HCT116 (cell line): ENCODE data around the gene GPR139. TPM values are rescaled to one million over a fixed set of nuclear protein-coding genes. Genes with fewer than 3 reads are reported as not detected.

Source experiments
- ATAC-seq: fragments of 200-7000 bp; cut with Tn5 transposase; 2 replicates; pipeline ENCODE4 v1.9.1; 2020; ENCODE audit warnings: mild to moderate bottlenecking, moderate library complexity
- BruUV-seq: library from RNA; stranded (reverse); fragments of 400-500 nt; replicated peaks from 2 replicates; lab custom pipeline; 2021; lab: Mats Ljungman, UMichigan
- CTCF ChIA-PET: fragments of 300-600 bp; sonication (Branson Sonifier 250); formaldehyde crosslinking; loops from one replicate; lab custom pipeline; 2021; ENCODE audit warnings: antibody characterized with exemption; lab: Charles Lee
- POLR2A ChIA-PET: fragments of 300-600, 350-600 bp; sonication (Branson Sonifier 250); formaldehyde crosslinking; loops from one replicate; lab custom pipeline; 2021; ENCODE audit warnings: antibody characterized with exemption; lab: Charles Lee
- RAD21 ChIA-PET, 2 experiments: fragments of 300-600 bp; sonication (Branson Sonifier 250); formaldehyde crosslinking; loops; one replicate each; lab custom pipeline; 2023; ENCODE audit warnings: low total read pairs in 2 of 2; ENCODE audit not compliant: uncharacterized antibody in 2 of 2, unreplicated experiment in 2 of 2, low non-redundant PET in 1 of 2; lab: Charles Lee
- DNase-seq: peaks from one replicate; pipeline ENCODE4 v3.0.0-alpha.2; 2010; ENCODE audit warnings: low read depth, low spot score
- H2AFZ ChIP-seq: fragments of 200-600 bp; shearing (Covaris generic), sonication (generic); 2 replicates; pipeline ENCODE4 v1.6.1; 2017; ENCODE audit warnings: low read depth, mixed run types, mixed read lengths, antibody characterized with exemption, low read length; ENCODE audit not compliant: poor library complexity, severe bottlenecking
- H3K27ac ChIP-seq: 2 replicates; pipeline ENCODE4 v1.5.1; 2012; ENCODE audit warnings: low read depth, low read length
- H3K27me3 ChIP-seq: fragments of 200-600 bp; sonication (generic); 2 replicates; pipeline ENCODE4 v1.6.1; 2016; ENCODE audit warnings: mixed run types, low read length, mixed read lengths; ENCODE audit not compliant: insufficient read depth
- H3K36me3 ChIP-seq, 2 experiments: fragments of 200-500 bp in 1 of 2; fragments of 200-600 bp in 1 of 2; sonication (Bioruptor generic) in 1 of 2; sonication (generic) in 1 of 2; 2 replicates each; pipeline versions ENCODE4 v1.5.1 to v1.6.1; 2014 to 2016; ENCODE audit warnings: low read length in 2 of 2, inconsistent platforms in 1 of 2, mixed read lengths in 1 of 2, mixed run types in 1 of 2; ENCODE audit not compliant: insufficient read depth in 2 of 2, control insufficient read depth in 1 of 2
- H3K4me1 ChIP-seq, 2 experiments: fragments of 200-600 bp in 1 of 2; sonication (generic) in 1 of 2; 2 replicates each; pipeline versions ENCODE4 v1.5.1 to v1.6.1; 2012 to 2017; ENCODE audit warnings: low read length in 2 of 2, inconsistent platforms in 1 of 2, mild to moderate bottlenecking in 1 of 2, mixed read lengths in 1 of 2, mixed run types in 1 of 2, moderate library complexity in 1 of 2; ENCODE audit not compliant: insufficient read depth in 2 of 2, control insufficient read depth in 1 of 2
- H3K4me2 ChIP-seq: fragments of 200-600 bp; sonication (generic); 2 replicates; pipeline ENCODE4 v1.6.1; 2017; ENCODE audit warnings: mixed run types, low read length, mixed read lengths
- H3K4me3 ChIP-seq, 2 experiments: fragments of 200-600 bp in 1 of 2; sonication (generic) in 1 of 2; replicated peaks in 1 of 2; 2 replicates each; pipeline ENCODE4 v1.5.1; 2011 to 2016; ENCODE audit warnings: low read length in 2 of 2, control low read depth in 1 of 2, low read depth in 1 of 2, mild to moderate bottlenecking in 1 of 2, mixed read lengths in 1 of 2, mixed run types in 1 of 2
- H3K79me2 ChIP-seq: fragments of 200-600 bp; sonication (generic); 2 replicates; pipeline ENCODE4 v1.6.1; 2017; ENCODE audit warnings: mild to moderate bottlenecking, mixed run types, low read length, moderate library complexity, mixed read lengths; ENCODE audit not compliant: insufficient read depth
- H3K9ac ChIP-seq: fragments of 200-600 bp; sonication (generic); 2 replicates; pipeline ENCODE4 v1.6.1; 2016; ENCODE audit warnings: low read length, mixed read lengths
- H3K9me2 ChIP-seq: fragments of 200-600 bp; sonication (generic), shearing (Covaris generic); 2 replicates; pipeline ENCODE4 v1.6.1; 2017; ENCODE audit warnings: mixed run types, mild to moderate bottlenecking, moderate library complexity; ENCODE audit not compliant: insufficient read depth
- H3K9me3 ChIP-seq, 2 experiments: fragments of 200-500 bp in 1 of 2; fragments of 200-600 bp in 1 of 2; sonication (Bioruptor generic) in 1 of 2; sonication (generic) in 1 of 2; 2 replicates each; pipeline ENCODE4 v1.6.1; 2014 to 2017; ENCODE audit warnings: low read length in 2 of 2, mixed read lengths in 2 of 2, inconsistent platforms in 1 of 2, low read depth in 1 of 2, mild to moderate bottlenecking in 1 of 2, mixed run types in 1 of 2, moderate library complexity in 1 of 2; ENCODE audit not compliant: control insufficient read depth in 1 of 2, insufficient read depth in 1 of 2
- H4K20me1 ChIP-seq: fragments of 200-600 bp; sonication (generic), shearing (Covaris generic); 2 replicates; pipeline ENCODE4 v1.6.1; 2017; ENCODE audit warnings: mixed run types, mild to moderate bottlenecking, moderate library complexity; ENCODE audit not compliant: insufficient read depth
- CEBPB ChIP-seq: IDR thresholded peaks from 2 replicates; pipeline ENCODE4 v1.6.1; 2012; ENCODE audit warnings: low read depth
- CTCF ChIP-seq, 3 experiments: fragments of 200-600 bp in 1 of 3; sonication (generic) in 1 of 3; IDR thresholded peaks in 2 of 3; conservative IDR thresholded peaks in 1 of 3; 2 replicates each; pipeline ENCODE4 v1.5.1; 2012 to 2017; ENCODE audit warnings: low read depth in 2 of 3, low read length in 2 of 3, antibody characterized with exemption in 1 of 3, borderline replicate concordance in 1 of 3, control low read depth in 1 of 3, mild to moderate bottlenecking in 1 of 3, mixed read lengths in 1 of 3, mixed run types in 1 of 3, moderate library complexity in 1 of 3; ENCODE audit not compliant: insufficient read depth in 1 of 3
- EGR1 ChIP-seq: IDR thresholded peaks from 2 replicates; pipeline ENCODE4 v1.6.1; 2012; ENCODE audit warnings: low read depth
- EZH2 ChIP-seq: fragments of 200-600 bp; sonication (generic); IDR thresholded peaks from 2 replicates; pipeline ENCODE4 v1.6.1; 2017; ENCODE audit warnings: antibody characterized with exemption, mixed run types
- EZH2phosphoT487 ChIP-seq: fragments of 200-600 bp; IDR thresholded peaks from 2 replicates; pipeline ENCODE4 v1.6.1; 2018; ENCODE audit warnings: antibody characterized with exemption, borderline replicate concordance
- POLR2A ChIP-seq: IDR thresholded peaks from 2 replicates; pipeline ENCODE4 v1.7.0; 2011; ENCODE audit warnings: borderline replicate concordance; ENCODE audit not compliant: insufficient read depth, insufficient read length; ENCODE audit errors: extremely low read depth
- POLR2AphosphoS5 ChIP-seq: IDR thresholded peaks from 2 replicates; pipeline ENCODE4 v1.6.1; 2011; ENCODE audit warnings: mild to moderate bottlenecking, low read depth, low read length, moderate library complexity
- REST ChIP-seq: IDR thresholded peaks from 2 replicates; pipeline ENCODE4 v1.6.1; 2012; ENCODE audit warnings: low read depth
- SIN3A ChIP-seq: IDR thresholded peaks from 2 replicates; pipeline ENCODE4 v1.6.1; 2012; ENCODE audit warnings: low read depth
- TCF7L2 ChIP-seq: IDR thresholded peaks from 2 replicates; pipeline ENCODE4 v1.7.0; 2011; ENCODE audit warnings: borderline replicate concordance, inconsistent platforms; ENCODE audit not compliant: insufficient read depth, insufficient read length; ENCODE audit errors: extremely low read depth
- ZBTB33 ChIP-seq: IDR thresholded peaks from 2 replicates; pipeline ENCODE4 v1.6.1; 2011; ENCODE audit warnings: mild to moderate bottlenecking, low read length, moderate library complexity; ENCODE audit not compliant: insufficient replicate concordance; ENCODE audit errors: extremely low read depth
- ZFX ChIP-seq: fragments of 450-650 bp; IDR thresholded peaks from 2 replicates; pipeline ENCODE4 v1.6.1; 2017
- ZNF274 ChIP-seq: fragments of 200-500 bp; sonication (Bioruptor generic); IDR thresholded peaks from 2 replicates; pipeline ENCODE4 v1.6.1; 2014; ENCODE audit warnings: mild to moderate bottlenecking, low read depth, low read length, inconsistent platforms
- intact Hi-C: fragments of 100-400 bp; cut with micrococcal nuclease; formaldehyde crosslinking; loops from 2 replicates; pipeline ENCODE4 v1.10.0; 2022
- total RNA-seq: library from RNA; stranded (reverse); gene quantifications from one replicate; pipeline ENCODE4 v1.2.1, GENCODE V29; 2021; ENCODE audit not compliant: unreplicated experiment

GPR139 gene
- total RNA-seq, 1 experiment from 2014 or later: not detected

- ChIA-PET RAD21 (no interaction called here), CTCF (no interaction called here), POLR2A (no interaction called here)
- H3K4me1 ChIP-seq: no peaks in the 10 kb centered on the region
- TF ChIP-seq CEBPB: no peak
- TF ChIP-seq POLR2AphosphoS5: no peak
- TF ChIP-seq EZH2: no peak
- TF ChIP-seq POLR2A: no peak
- TF ChIP-seq ZBTB33: no peak
- no peak for TF ChIP-seq TCF7L2
- no peak overlapping the region for H3K27ac ChIP-seq
- peaks cover 64% of the 10 kb centered on the region for H3K27me3 ChIP-seq
- H3K9ac ChIP-seq: no peak overlapping the region
- no peaks in the 10 kb centered on the region for H4K20me1 ChIP-seq
- no peak overlapping the region for H3K4me3 ChIP-seq
- H3K36me3 ChIP-seq: no peaks in the 10 kb centered on the region
- no peaks in the 10 kb centered on the region for H3K9me2 ChIP-seq
- no peak overlapping the region for H3K4me2 ChIP-seq
- H3K79me2 ChIP-seq: no peaks in the 10 kb centered on the region
- intact Hi-C loops: no loop called here
- DNase-seq (no peak), ATAC-seq (no peak)
- H3K9me3 ChIP-seq: no peaks in the 10 kb centered on the region
- no TSS peak for BruUV-seq
- no peak overlapping the region for H2AFZ ChIP-seq
Observed at GRCh38 chr16:20040011-20040410, 33.7 kb downstream of the GPR139 start.

DNA sequence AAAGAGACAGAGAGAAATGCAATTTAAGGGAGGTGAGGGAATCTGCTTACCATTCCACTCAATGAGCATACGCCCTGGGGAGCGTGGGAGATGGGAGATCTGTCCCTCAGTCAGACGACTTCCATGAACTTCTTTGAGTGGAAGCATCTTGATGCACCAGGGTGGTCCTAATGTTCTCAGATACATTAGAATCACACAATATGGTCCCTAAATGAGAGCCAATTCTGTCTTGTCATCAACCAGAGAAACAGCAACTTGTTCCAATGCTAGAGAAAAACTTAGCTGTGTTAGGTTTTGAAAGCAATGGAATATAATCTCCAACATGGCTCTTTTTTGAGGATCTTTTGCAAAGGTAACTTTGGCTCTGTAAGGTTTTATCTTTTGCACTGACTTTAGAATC is 44.1 kb downstream of the GPR139 start:
- intact Hi-C loops: no loop called here
- Histone ChIP-seq H3K4me1 (no peaks in the 10 kb centered on the region), H4K20me1 (no peaks in the 10 kb centered on the region), H3K4me2 (no peak overlapping the region), H3K27me3 (peaks cover 17% of the 10 kb centered on the region; the same call in 1 of the 2 replicates), H3K4me3 (no peak overlapping the region), H2AFZ (no peak overlapping the region), H3K36me3 (no peaks in the 10 kb centered on the region), H3K9me3 (no peaks in the 10 kb centered on the region), H3K27ac (no peak overlapping the region), H3K79me2 (no peaks in the 10 kb centered on the region), H3K9ac (no peak overlapping the region), H3K9me2 (no peaks in the 10 kb centered on the region)
- ChIA-PET POLR2A (no interaction called here), CTCF (no interaction called here), RAD21 (no interaction called here)
- TF ChIP-seq ZNF274: no peak
- TF ChIP-seq CTCF (IDR thresholded peaks at IDR 0.05 in 2 of 3, conservative IDR thresholded peaks at IDR 0.05 in 1 of 3; ENCODE audit: borderline replicate concordance in 1 of 3, insufficient read depth in 1 of 3, low read depth in 2 of 3, low read length in 2 of 3): no peak
- TF ChIP-seq TCF7L2: no peak
- TF ChIP-seq ZFX: no peak
- no peak for TF ChIP-seq EGR1
- TF ChIP-seq REST: no peak
- no peak for TF ChIP-seq EZH2phosphoT487
- TF ChIP-seq SIN3A: no peak
- DNase-seq (no peak), ATAC-seq (no peak)
- no TSS peak for BruUV-seq
